BLaER1 (cell line): ENCODE data around the gene SMOC2.

Experiments
- H3K27ac ChIP-seq: shearing (Covaris generic); formaldehyde crosslinking; 2 replicates; pipeline ENCODE4 v1.8.1; 2022
- H3K27me3 ChIP-seq: shearing (Covaris generic); formaldehyde crosslinking; 2 replicates; pipeline ENCODE4 v1.8.1; 2022
- H3K36me3 ChIP-seq: shearing (Covaris generic); formaldehyde crosslinking; 2 replicates; pipeline ENCODE4 v1.8.1; 2022
- H3K4me1 ChIP-seq: shearing (Covaris generic); formaldehyde crosslinking; 2 replicates; pipeline ENCODE4 v1.8.1; 2022
- H3K4me2 ChIP-seq: shearing (Covaris generic); formaldehyde crosslinking; 2 replicates; pipeline ENCODE4 v1.8.1; 2022
- H3K4me3 ChIP-seq: shearing (Covaris generic); formaldehyde crosslinking; 2 replicates; pipeline ENCODE4 v1.8.1; 2022
- H3K9ac ChIP-seq: shearing (Covaris generic); formaldehyde crosslinking; 2 replicates; pipeline ENCODE4 v1.8.1; 2022
- H3K9me3 ChIP-seq: shearing (Covaris generic); formaldehyde crosslinking; 2 replicates; pipeline ENCODE4 v1.8.1; 2022
- H4K20me1 ChIP-seq: shearing (Covaris generic); formaldehyde crosslinking; 2 replicates; pipeline ENCODE4 v1.8.1; 2022
- Cebpa-rat ChIP-seq: shearing (Covaris generic); IDR thresholded peaks from 2 replicates; pipeline ENCODE4 v1.8.1; 2022

The SMOC2 gene

GRCh38 chr6:168456907-168457652, 16.1 kb downstream of the SMOC2 start:
- Histone ChIP-seq H3K4me3 (no peak overlapping the region), H3K9me3 (no peaks in the 10 kb centered on the region), H3K27me3 (no peaks in the 10 kb centered on the region), H3K9ac (no peak overlapping the region), H3K36me3 (no peaks in the 10 kb centered on the region), H3K4me2 (no peak overlapping the region), H4K20me1 (no peaks in the 10 kb centered on the region), H3K4me1 (peaks cover 8% of the 10 kb centered on the region), H3K27ac (no peak overlapping the region)
- no peak for TF ChIP-seq Cebpa-rat

GRCh38 chr6:168457653-168457934, 16.6 kb downstream of the SMOC2 start:
- H3K9me3 ChIP-seq, result no peaks in the 10 kb centered on the region
- H3K4me1 ChIP-seq, result peaks cover 10% of the 10 kb centered on the region
- H3K27me3 ChIP-seq, result no peaks in the 10 kb centered on the region
- peak overlapping the region; percentile 26; the same call in 1 of the 2 replicates for H3K27ac ChIP-seq
- H3K36me3 ChIP-seq, result no peaks in the 10 kb centered on the region
- H3K4me3 ChIP-seq, result no peak overlapping the region
- no peak for TF ChIP-seq Cebpa-rat
- peak overlapping the region; percentile 54 for H3K4me2 ChIP-seq
- H3K9ac ChIP-seq, result no peak overlapping the region
- no peaks in the 10 kb centered on the region for H4K20me1 ChIP-seq

- Histone ChIP-seq H3K4me3 (no peak overlapping the region), H3K9ac (no peak overlapping the region), H3K4me1 (peaks cover 15% of the 10 kb centered on the region), H3K36me3 (no peaks in the 10 kb centered on the region), H3K27ac (peak overlapping the region; percentile 26; the same call in 1 of the 2 replicates), H3K9me3 (no peaks in the 10 kb centered on the region), H3K27me3 (no peaks in the 10 kb centered on the region), H3K4me2 (peak overlapping the region; percentile 54), H4K20me1 (no peaks in the 10 kb centered on the region)
- TF ChIP-seq Cebpa-rat, result no peak
Observed at GRCh38 chr6:168458101-168458500, 17.1 kb downstream of the SMOC2 start.

GRCh38 chr6:168459572-168459971, 18.6 kb downstream of the SMOC2 start:
- Histone ChIP-seq H3K9ac (no peak overlapping the region), H3K4me3 (no peak overlapping the region), H3K27ac (no peak overlapping the region), H3K9me3 (no peaks in the 10 kb centered on the region), H4K20me1 (no peaks in the 10 kb centered on the region), H3K36me3 (no peaks in the 10 kb centered on the region), H3K27me3 (no peaks in the 10 kb centered on the region), H3K4me2 (no peak overlapping the region), H3K4me1 (peaks cover 25% of the 10 kb centered on the region)
- TF ChIP-seq Cebpa-rat, result no peak

GRCh38 chr6:168462289-168462853, 21.4 kb downstream of the SMOC2 start:
- Histone ChIP-seq H3K9ac (no peak overlapping the region), H3K4me2 (peak overlapping the region; percentile 38; the same call in 1 of the 2 replicates), H3K27ac (no peak overlapping the region), H3K36me3 (no peaks in the 10 kb centered on the region), H3K4me3 (no peak overlapping the region), H3K9me3 (no peaks in the 10 kb centered on the region), H3K4me1 (peaks cover 25% of the 10 kb centered on the region), H4K20me1 (no peaks in the 10 kb centered on the region), H3K27me3 (no peaks in the 10 kb centered on the region)
- TF ChIP-seq Cebpa-rat, result no peak

- no peaks in the 10 kb centered on the region for H4K20me1 ChIP-seq
Observed at GRCh38 chr6:168464546-168464945, 23.6 kb downstream of the SMOC2 start.

GRCh38 chr6:168468045-168468444, 27.1 kb downstream of the SMOC2 start:
- Histone ChIP-seq H3K27ac (no peak overlapping the region), H3K9me3 (no peaks in the 10 kb centered on the region), H3K9ac (no peak overlapping the region), H3K27me3 (no peaks in the 10 kb centered on the region), H4K20me1 (no peaks in the 10 kb centered on the region), H3K4me2 (no peak overlapping the region), H3K36me3 (no peaks in the 10 kb centered on the region), H3K4me1 (peaks cover 11% of the 10 kb centered on the region), H3K4me3 (no peak overlapping the region)
- no peak for TF ChIP-seq Cebpa-rat

More at GRCh38 chr6:168464546-168464945, 23.6 kb downstream of the SMOC2 start:
- no peak overlapping the region for H3K27ac ChIP-seq
- H3K4me1 ChIP-seq, result peaks cover 18% of the 10 kb centered on the region
- no peak overlapping the region for H3K4me3 ChIP-seq
- no peak overlapping the region for H3K9ac ChIP-seq
- no peaks in the 10 kb centered on the region for H3K9me3 ChIP-seq
- H3K27me3 ChIP-seq, result no peaks in the 10 kb centered on the region
- H3K36me3 ChIP-seq, result no peaks in the 10 kb centered on the region
- no peak overlapping the region for H3K4me2 ChIP-seq
- TF ChIP-seq Cebpa-rat, result no peak

- no peaks in the 10 kb centered on the region for H4K20me1 ChIP-seq
- no peaks in the 10 kb centered on the region for H3K9me3 ChIP-seq
- no peak for TF ChIP-seq Cebpa-rat
- H3K27me3 ChIP-seq, result no peaks in the 10 kb centered on the region
- no peak overlapping the region for H3K9ac ChIP-seq
- no peak overlapping the region for H3K4me2 ChIP-seq
- H3K36me3 ChIP-seq, result no peaks in the 10 kb centered on the region
- H3K27ac ChIP-seq, result no peak overlapping the region
- H3K4me1 ChIP-seq, result no peaks in the 10 kb centered on the region
- H3K4me3 ChIP-seq, result no peak overlapping the region
Observed at GRCh38 chr6:168469521-168469920, 28.5 kb downstream of the SMOC2 start.

- H3K27ac ChIP-seq, result no peak overlapping the region
- no peak for TF ChIP-seq Cebpa-rat
- no peaks in the 10 kb centered on the region for H4K20me1 ChIP-seq
- no peaks in the 10 kb centered on the region for H3K4me1 ChIP-seq
- H3K4me2 ChIP-seq, result no peak overlapping the region
- no peaks in the 10 kb centered on the region for H3K27me3 ChIP-seq
- H3K4me3 ChIP-seq, result no peak overlapping the region
- no peaks in the 10 kb centered on the region for H3K36me3 ChIP-seq
- H3K9ac ChIP-seq, result no peak overlapping the region
- no peaks in the 10 kb centered on the region for H3K9me3 ChIP-seq
Observed at GRCh38 chr6:168469926-168470325, 28.9 kb downstream of the SMOC2 start.

GRCh38 chr6:168472363-168472762, 31.4 kb downstream of the SMOC2 start:
- no peak overlapping the region for H3K9ac ChIP-seq
- no peaks in the 10 kb centered on the region for H3K27me3 ChIP-seq
- no peaks in the 10 kb centered on the region for H4K20me1 ChIP-seq
- TF ChIP-seq Cebpa-rat, result no peak
- H3K9me3 ChIP-seq, result no peaks in the 10 kb centered on the region
- H3K4me2 ChIP-seq, result no peak overlapping the region
- no peak overlapping the region for H3K27ac ChIP-seq
- H3K36me3 ChIP-seq, result no peaks in the 10 kb centered on the region
- H3K4me3 ChIP-seq, result no peak overlapping the region
- no peaks in the 10 kb centered on the region for H3K4me1 ChIP-seq
